ENCODE results near the gene DGCR8.
A peak's percentile ranks its signal among the peaks of the same experiment; 100 is the strongest.
"Not testable (repeated sequence)": the region's sequence is repeated elsewhere in the genome, so short reads cannot be mapped to it uniquely, and the experiment has no call there.

The DGCR8 gene

GRCh38 chr22:20155330-20156041 is 75.4 kb downstream of the DGCR8 start:
- no peak overlapping the region for H3K27ac ChIP-seq
- TF ChIP-seq CTCF (IDR thresholded peaks at IDR 0.05) (no peak), ZFX (IDR thresholded peaks at IDR 0.05; ENCODE audit: borderline replicate concordance) (no peak)

GRCh38 chr22:20156042-20156389 is 76.0 kb downstream of the DGCR8 start:
- TF ChIP-seq ZFX (IDR thresholded peaks at IDR 0.05; ENCODE audit: borderline replicate concordance) (no peak), CTCF (IDR thresholded peaks at IDR 0.05) (no peak)
- no peak overlapping the region for H3K27ac ChIP-seq

DNA sequence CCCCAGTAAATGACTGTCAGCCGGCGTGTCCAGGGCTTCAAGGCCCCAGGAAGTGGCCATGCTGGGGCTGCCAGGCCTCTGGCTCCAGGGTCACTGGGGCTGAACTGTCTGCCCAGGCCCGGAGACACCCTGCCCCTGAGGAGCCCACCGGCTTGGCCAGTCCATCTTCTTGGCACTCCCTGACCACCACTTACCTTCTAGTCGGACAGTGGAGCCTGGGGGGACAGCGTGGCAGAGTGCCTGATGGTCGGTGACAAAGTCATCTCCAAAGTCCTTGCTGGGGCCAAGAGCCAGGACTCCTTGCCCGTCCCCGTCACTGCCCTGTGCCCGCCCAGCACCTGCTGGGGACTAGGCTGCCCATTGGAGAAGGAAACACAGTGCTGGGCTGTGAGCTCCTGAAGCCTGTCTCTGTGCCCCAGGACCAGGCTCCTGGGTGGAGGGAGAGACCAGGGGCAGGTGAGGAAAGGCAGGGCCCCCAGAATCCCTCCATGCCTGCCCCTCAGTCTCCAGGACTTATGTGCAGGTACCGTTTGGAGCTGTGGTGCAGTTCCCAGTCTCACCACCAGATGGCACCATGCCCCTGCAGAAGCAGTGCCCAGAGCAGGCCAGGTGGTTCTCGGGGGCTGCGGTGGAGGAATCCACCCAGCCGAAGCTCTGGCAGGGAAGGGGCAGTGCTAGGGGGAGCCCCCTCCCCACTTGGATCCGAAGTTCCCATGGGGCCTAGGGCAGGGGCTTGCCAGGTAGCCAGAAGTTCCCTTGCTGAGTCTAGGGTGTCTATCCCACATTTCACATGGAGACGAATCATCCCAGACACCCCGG is 76.8 kb downstream of the DGCR8 start:
- no peak for TF ChIP-seq ZFX (IDR thresholded peaks at IDR 0.05; ENCODE audit: borderline replicate concordance)
- peak; percentile 87 for TF ChIP-seq CTCF (IDR thresholded peaks at IDR 0.05)
- no peak overlapping the region for H3K27ac ChIP-seq

GRCh38 chr22:20157430-20158183 is 77.6 kb downstream of the DGCR8 start:
- no peak overlapping the region for H3K27ac ChIP-seq
- no peak for TF ChIP-seq CTCF (IDR thresholded peaks at IDR 0.05)
- TF ChIP-seq ZFX (IDR thresholded peaks at IDR 0.05; ENCODE audit: borderline replicate concordance) = no peak

GRCh38 chr22:20158391-20159036 is 78.5 kb downstream of the DGCR8 start:
- no peak overlapping the region for H3K27ac ChIP-seq
- TF ChIP-seq CTCF (IDR thresholded peaks at IDR 0.05) (no peak), ZFX (IDR thresholded peaks at IDR 0.05; ENCODE audit: borderline replicate concordance) (no peak)

GRCh38 chr22:20159076-20159475 is 79.0 kb downstream of the DGCR8 start:
- no peak for TF ChIP-seq ZFX (IDR thresholded peaks at IDR 0.05; ENCODE audit: borderline replicate concordance)
- TF ChIP-seq CTCF (IDR thresholded peaks at IDR 0.05) = no peak

DNA sequence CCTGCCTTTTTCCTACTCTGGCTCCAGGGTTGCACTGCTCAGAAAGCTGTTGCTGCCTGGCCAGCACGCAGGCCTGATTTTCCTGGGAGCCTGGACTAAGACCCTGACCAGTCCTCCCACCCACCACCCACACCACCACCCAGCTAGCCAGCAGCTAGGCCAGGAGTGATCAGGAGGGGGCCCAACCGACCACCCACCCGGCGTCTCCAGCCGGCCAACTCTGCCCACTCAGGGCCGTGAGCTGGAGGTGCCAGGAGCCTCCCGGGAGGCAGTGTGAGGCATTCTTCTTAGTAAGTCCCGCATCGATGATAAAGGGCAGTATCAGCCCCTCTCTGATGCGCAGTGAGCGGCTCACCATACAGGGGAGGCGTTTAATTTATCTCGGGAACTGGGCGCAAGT is 79.5 kb downstream of the DGCR8 start:
- not testable (repeated sequence) for H3K27ac ChIP-seq

More at GRCh38 chr22:20159076-20159475, 79.0 kb downstream of the DGCR8 start:
- no peak overlapping the region for H3K27ac ChIP-seq
